HCT116 (cell line): ENCODE results near the gene CNPPD1. TPM values are rescaled to one million over a fixed set of nuclear protein-coding genes. Genes with fewer than 3 reads are reported as not detected.

Experiments used
- ATAC-seq: fragments of 200-7000 bp; cut with Tn5 transposase; 2 replicates; pipeline ENCODE4 v1.9.1; 2020; ENCODE audit warnings: mild to moderate bottlenecking, moderate library complexity
- BruUV-seq: library from RNA; stranded (reverse); fragments of 400-500 nt; replicated peaks from 2 replicates; lab custom pipeline; 2021; lab: Mats Ljungman, UMichigan
- CTCF ChIA-PET: fragments of 300-600 bp; sonication (Branson Sonifier 250); formaldehyde crosslinking; loops from one replicate; lab custom pipeline; 2021; ENCODE audit warnings: antibody characterized with exemption; lab: Charles Lee
- POLR2A ChIA-PET: fragments of 300-600, 350-600 bp; sonication (Branson Sonifier 250); formaldehyde crosslinking; loops from one replicate; lab custom pipeline; 2021; ENCODE audit warnings: antibody characterized with exemption; lab: Charles Lee
- RAD21 ChIA-PET, 2 experiments: fragments of 300-600 bp; sonication (Branson Sonifier 250); formaldehyde crosslinking; loops; one replicate each; lab custom pipeline; 2023; ENCODE audit warnings: low total read pairs in 2 of 2; ENCODE audit not compliant: uncharacterized antibody in 2 of 2, unreplicated experiment in 2 of 2, low non-redundant PET in 1 of 2; lab: Charles Lee
- DNase-seq: peaks from one replicate; pipeline ENCODE4 v3.0.0-alpha.2; 2010; ENCODE audit warnings: low read depth, low spot score
- H2AFZ ChIP-seq: fragments of 200-600 bp; shearing (Covaris generic), sonication (generic); 2 replicates; pipeline ENCODE4 v1.6.1; 2017; ENCODE audit warnings: low read depth, mixed run types, mixed read lengths, antibody characterized with exemption, low read length; ENCODE audit not compliant: poor library complexity, severe bottlenecking
- H3K27ac ChIP-seq: 2 replicates; pipeline ENCODE4 v1.5.1; 2012; ENCODE audit warnings: low read depth, low read length
- H3K27me3 ChIP-seq: fragments of 200-600 bp; sonication (generic); 2 replicates; pipeline ENCODE4 v1.6.1; 2016; ENCODE audit warnings: mixed run types, low read length, mixed read lengths; ENCODE audit not compliant: insufficient read depth
- H3K36me3 ChIP-seq, 2 experiments: fragments of 200-500 bp in 1 of 2; fragments of 200-600 bp in 1 of 2; sonication (Bioruptor generic) in 1 of 2; sonication (generic) in 1 of 2; 2 replicates each; pipeline versions ENCODE4 v1.5.1 to v1.6.1; 2014 to 2016; ENCODE audit warnings: low read length in 2 of 2, inconsistent platforms in 1 of 2, mixed read lengths in 1 of 2, mixed run types in 1 of 2; ENCODE audit not compliant: insufficient read depth in 2 of 2, control insufficient read depth in 1 of 2
- H3K4me1 ChIP-seq, 2 experiments: fragments of 200-600 bp in 1 of 2; sonication (generic) in 1 of 2; 2 replicates each; pipeline versions ENCODE4 v1.5.1 to v1.6.1; 2012 to 2017; ENCODE audit warnings: low read length in 2 of 2, inconsistent platforms in 1 of 2, mild to moderate bottlenecking in 1 of 2, mixed read lengths in 1 of 2, mixed run types in 1 of 2, moderate library complexity in 1 of 2; ENCODE audit not compliant: insufficient read depth in 2 of 2, control insufficient read depth in 1 of 2
- H3K4me2 ChIP-seq: fragments of 200-600 bp; sonication (generic); 2 replicates; pipeline ENCODE4 v1.6.1; 2017; ENCODE audit warnings: mixed run types, low read length, mixed read lengths
- H3K4me3 ChIP-seq, 2 experiments: fragments of 200-600 bp in 1 of 2; sonication (generic) in 1 of 2; replicated peaks in 1 of 2; 2 replicates each; pipeline ENCODE4 v1.5.1; 2011 to 2016; ENCODE audit warnings: low read length in 2 of 2, control low read depth in 1 of 2, low read depth in 1 of 2, mild to moderate bottlenecking in 1 of 2, mixed read lengths in 1 of 2, mixed run types in 1 of 2
- H3K79me2 ChIP-seq: fragments of 200-600 bp; sonication (generic); 2 replicates; pipeline ENCODE4 v1.6.1; 2017; ENCODE audit warnings: mild to moderate bottlenecking, mixed run types, low read length, moderate library complexity, mixed read lengths; ENCODE audit not compliant: insufficient read depth
- H3K9ac ChIP-seq: fragments of 200-600 bp; sonication (generic); 2 replicates; pipeline ENCODE4 v1.6.1; 2016; ENCODE audit warnings: low read length, mixed read lengths
- H3K9me2 ChIP-seq: fragments of 200-600 bp; sonication (generic), shearing (Covaris generic); 2 replicates; pipeline ENCODE4 v1.6.1; 2017; ENCODE audit warnings: mixed run types, mild to moderate bottlenecking, moderate library complexity; ENCODE audit not compliant: insufficient read depth
- H3K9me3 ChIP-seq, 2 experiments: fragments of 200-500 bp in 1 of 2; fragments of 200-600 bp in 1 of 2; sonication (Bioruptor generic) in 1 of 2; sonication (generic) in 1 of 2; 2 replicates each; pipeline ENCODE4 v1.6.1; 2014 to 2017; ENCODE audit warnings: low read length in 2 of 2, mixed read lengths in 2 of 2, inconsistent platforms in 1 of 2, low read depth in 1 of 2, mild to moderate bottlenecking in 1 of 2, mixed run types in 1 of 2, moderate library complexity in 1 of 2; ENCODE audit not compliant: control insufficient read depth in 1 of 2, insufficient read depth in 1 of 2
- H4K20me1 ChIP-seq: fragments of 200-600 bp; sonication (generic), shearing (Covaris generic); 2 replicates; pipeline ENCODE4 v1.6.1; 2017; ENCODE audit warnings: mixed run types, mild to moderate bottlenecking, moderate library complexity; ENCODE audit not compliant: insufficient read depth
- CBX3 ChIP-seq: IDR thresholded peaks from 2 replicates; pipeline ENCODE4 v1.6.1; 2012; ENCODE audit warnings: low read depth
- CEBPB ChIP-seq: IDR thresholded peaks from 2 replicates; pipeline ENCODE4 v1.6.1; 2012; ENCODE audit warnings: low read depth
- CTCF ChIP-seq, 3 experiments: fragments of 200-600 bp in 1 of 3; sonication (generic) in 1 of 3; IDR thresholded peaks in 2 of 3; conservative IDR thresholded peaks in 1 of 3; 2 replicates each; pipeline ENCODE4 v1.5.1; 2012 to 2017; ENCODE audit warnings: low read depth in 2 of 3, low read length in 2 of 3, antibody characterized with exemption in 1 of 3, borderline replicate concordance in 1 of 3, control low read depth in 1 of 3, mild to moderate bottlenecking in 1 of 3, mixed read lengths in 1 of 3, mixed run types in 1 of 3, moderate library complexity in 1 of 3; ENCODE audit not compliant: insufficient read depth in 1 of 3
- EGR1 ChIP-seq: IDR thresholded peaks from 2 replicates; pipeline ENCODE4 v1.6.1; 2012; ENCODE audit warnings: low read depth
- ELF1 ChIP-seq: IDR thresholded peaks from 2 replicates; pipeline ENCODE4 v1.6.1; 2012; ENCODE audit warnings: low read depth, borderline replicate concordance
- EZH2 ChIP-seq: fragments of 200-600 bp; sonication (generic); IDR thresholded peaks from 2 replicates; pipeline ENCODE4 v1.6.1; 2017; ENCODE audit warnings: antibody characterized with exemption, mixed run types
- FOSL1 ChIP-seq: IDR thresholded peaks from 2 replicates; pipeline ENCODE4 v1.6.1; 2012; ENCODE audit warnings: low read depth
- JUND ChIP-seq: IDR thresholded peaks from 2 replicates; pipeline ENCODE4 v1.6.1; 2012
- MAX ChIP-seq: IDR thresholded peaks from 2 replicates; pipeline ENCODE4 v1.6.1; 2012
- POLR2A ChIP-seq: IDR thresholded peaks from 2 replicates; pipeline ENCODE4 v1.7.0; 2011; ENCODE audit warnings: borderline replicate concordance; ENCODE audit not compliant: insufficient read depth, insufficient read length; ENCODE audit errors: extremely low read depth
- POLR2AphosphoS5 ChIP-seq: IDR thresholded peaks from 2 replicates; pipeline ENCODE4 v1.6.1; 2011; ENCODE audit warnings: mild to moderate bottlenecking, low read depth, low read length, moderate library complexity
- REST ChIP-seq: IDR thresholded peaks from 2 replicates; pipeline ENCODE4 v1.6.1; 2012; ENCODE audit warnings: low read depth
- SIN3A ChIP-seq: IDR thresholded peaks from 2 replicates; pipeline ENCODE4 v1.6.1; 2012; ENCODE audit warnings: low read depth
- SP1 ChIP-seq: IDR thresholded peaks from 2 replicates; pipeline ENCODE4 v1.6.1; 2012; ENCODE audit warnings: low read depth
- SRF ChIP-seq: IDR thresholded peaks from 2 replicates; pipeline ENCODE4 v1.6.1; 2012; ENCODE audit warnings: low read depth
- TCF7L2 ChIP-seq: IDR thresholded peaks from 2 replicates; pipeline ENCODE4 v1.7.0; 2011; ENCODE audit warnings: borderline replicate concordance, inconsistent platforms; ENCODE audit not compliant: insufficient read depth, insufficient read length; ENCODE audit errors: extremely low read depth
- YY1 ChIP-seq: IDR thresholded peaks from 2 replicates; pipeline ENCODE4 v1.6.1; 2011; ENCODE audit warnings: low read length, low read depth, moderate library complexity, mild to moderate bottlenecking; ENCODE audit not compliant: insufficient replicate concordance; ENCODE audit errors: extremely low read depth
- ZBTB33 ChIP-seq: IDR thresholded peaks from 2 replicates; pipeline ENCODE4 v1.6.1; 2011; ENCODE audit warnings: mild to moderate bottlenecking, low read length, moderate library complexity; ENCODE audit not compliant: insufficient replicate concordance; ENCODE audit errors: extremely low read depth
- ZNF274 ChIP-seq: fragments of 200-500 bp; sonication (Bioruptor generic); IDR thresholded peaks from 2 replicates; pipeline ENCODE4 v1.6.1; 2014; ENCODE audit warnings: mild to moderate bottlenecking, low read depth, low read length, inconsistent platforms
- intact Hi-C: fragments of 100-400 bp; cut with micrococcal nuclease; formaldehyde crosslinking; loops from 2 replicates; pipeline ENCODE4 v1.10.0; 2022
- total RNA-seq: library from RNA; stranded (reverse); gene quantifications from one replicate; pipeline ENCODE4 v1.2.1, GENCODE V29; 2021; ENCODE audit not compliant: unreplicated experiment

Gene CNPPD1
- total RNA-seq, 1 experiment from 2014 or later = 41.9 TPM

- peak overlapping the region; percentile 11; the same call in 1 of the 2 replicates for H3K27ac ChIP-seq
- no peaks in the 10 kb centered on the region for H3K36me3 ChIP-seq
- peak overlapping the region; percentile 72 for H3K4me2 ChIP-seq
- H3K9ac ChIP-seq = peak overlapping the region; percentile 30
- ChIA-PET POLR2A (no interaction called here), CTCF (interaction anchor here (0.9 to 1.2 kb wide), 3 partner anchors 29 to 95 kb away, joined by 3 to 6 read pairs (median 4); no protein-coding TSS in a partner anchor), RAD21 (interaction anchor here (0.5 to 1.4 kb wide), 3 partner anchors 29 to 128 kb away, joined by 3 to 4 read pairs (median 3); partner anchors contain the start of gene TUBA4B (in 1 of the 2))
- intact Hi-C loops = no loop called here
- H3K4me1 ChIP-seq = peaks cover 22 to 27% of the 10 kb centered on the region in 2 experiments
- DNase-seq = peak; percentile 94
- peak overlapping the region in 1 of 2 experiments; percentile 37; a peak in 2 of 4 replicates for H3K4me3 ChIP-seq
- H3K27me3 ChIP-seq = no peaks in the 10 kb centered on the region; the same call in 1 of the 2 replicates
- no peak overlapping the region for H2AFZ ChIP-seq
- ATAC-seq = peak; percentile 97
- no peaks in the 10 kb centered on the region for H3K79me2 ChIP-seq
- no TSS peak for BruUV-seq
- H3K9me2 ChIP-seq = no peaks in the 10 kb centered on the region
- H3K9me3 ChIP-seq = no peaks in the 10 kb centered on the region
- no peaks in the 10 kb centered on the region for H4K20me1 ChIP-seq
- TF ChIP-seq POLR2A (no peak), POLR2AphosphoS5 (peak; percentile 60; the same call in 1 of the 2 replicates), MAX (peak; percentile 90), YY1 (no peak), CBX3 (peak; percentile 98), ELF1 (no peak), SRF (peak; percentile 87), ZNF274 (no peak), SIN3A (peak; percentile 72), FOSL1 (peak; percentile 96), ZBTB33 (peak; percentile 7), TCF7L2 (no peak), REST (no peak), JUND (peak; percentile 97), CTCF (IDR thresholded peaks at IDR 0.05 in 2 of 3, conservative IDR thresholded peaks at IDR 0.05 in 1 of 3; ENCODE audit: borderline replicate concordance in 1 of 3, insufficient read depth in 1 of 3, low read depth in 2 of 3, low read length in 2 of 3) (no peak), SP1 (peak; percentile 94), EZH2 (no peak), EGR1 (no peak; the same call in 1 of the 2 replicates), CEBPB (peak; percentile 98)
Measured at GRCh38 chr2:219125225-219125885, 51.4 kb downstream of the CNPPD1 start.
